ENCODE results near the gene DLAT.

DNA sequence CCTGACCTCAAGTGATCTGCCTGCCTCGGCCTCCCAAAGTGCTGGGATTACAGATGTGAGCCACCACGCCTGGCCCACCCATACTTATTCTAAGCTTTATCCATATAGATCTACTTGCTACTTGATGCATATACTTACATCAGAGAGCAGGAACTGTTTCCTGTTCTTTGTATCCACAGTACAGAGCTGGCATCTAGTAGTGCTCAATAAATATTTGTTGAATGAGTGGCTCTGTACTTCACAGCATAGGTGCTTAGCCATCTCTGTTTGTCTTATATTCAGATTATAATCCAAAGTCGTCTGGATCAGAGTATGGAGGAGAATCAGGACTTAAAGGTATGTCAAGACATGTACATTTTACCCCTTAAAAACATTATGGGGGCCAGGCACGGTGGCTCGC, 38.6 kb upstream of the DLAT start:
- TF ChIP-seq CTCF (IDR thresholded peaks at IDR 0.05; ENCODE audit: insufficient read depth, low read length) (no peak), GABPA (IDR thresholded peaks at IDR 0.05; ENCODE audit: low read depth) (no peak)
- TF ChIP-seq, protein P1, sequence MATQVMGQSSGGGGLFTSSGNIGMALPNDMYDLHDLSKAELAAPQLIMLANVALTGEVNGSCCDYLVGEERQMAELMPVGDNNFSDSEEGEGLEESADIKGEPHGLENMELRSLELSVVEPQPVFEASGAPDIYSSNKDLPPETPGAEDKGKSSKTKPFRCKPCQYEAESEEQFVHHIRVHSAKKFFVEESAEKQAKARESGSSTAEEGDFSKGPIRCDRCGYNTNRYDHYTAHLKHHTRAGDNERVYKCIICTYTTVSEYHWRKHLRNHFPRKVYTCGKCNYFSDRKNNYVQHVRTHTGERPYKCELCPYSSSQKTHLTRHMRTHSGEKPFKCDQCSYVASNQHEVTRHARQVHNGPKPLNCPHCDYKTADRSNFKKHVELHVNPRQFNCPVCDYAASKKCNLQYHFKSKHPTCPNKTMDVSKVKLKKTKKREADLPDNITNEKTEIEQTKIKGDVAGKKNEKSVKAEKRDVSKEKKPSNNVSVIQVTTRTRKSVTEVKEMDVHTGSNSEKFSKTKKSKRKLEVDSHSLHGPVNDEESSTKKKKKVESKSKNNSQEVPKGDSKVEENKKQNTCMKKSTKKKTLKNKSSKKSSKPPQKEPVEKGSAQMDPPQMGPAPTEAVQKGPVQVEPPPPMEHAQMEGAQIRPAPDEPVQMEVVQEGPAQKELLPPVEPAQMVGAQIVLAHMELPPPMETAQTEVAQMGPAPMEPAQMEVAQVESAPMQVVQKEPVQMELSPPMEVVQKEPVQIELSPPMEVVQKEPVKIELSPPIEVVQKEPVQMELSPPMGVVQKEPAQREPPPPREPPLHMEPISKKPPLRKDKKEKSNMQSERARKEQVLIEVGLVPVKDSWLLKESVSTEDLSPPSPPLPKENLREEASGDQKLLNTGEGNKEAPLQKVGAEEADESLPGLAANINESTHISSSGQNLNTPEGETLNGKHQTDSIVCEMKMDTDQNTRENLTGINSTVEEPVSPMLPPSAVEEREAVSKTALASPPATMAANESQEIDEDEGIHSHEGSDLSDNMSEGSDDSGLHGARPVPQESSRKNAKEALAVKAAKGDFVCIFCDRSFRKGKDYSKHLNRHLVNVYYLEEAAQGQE (IDR thresholded peaks at IDR 0.05; ENCODE audit: insufficient replicate concordance, low read depth): no peak

Data from HL-60 (cell line).